HG02938 (cell line): ENCODE results near the gene TATDN2.
"Not testable (repeated sequence)": the region's sequence is repeated elsewhere in the genome, so short reads cannot be mapped to it uniquely, and the experiment has no call there.

Experiments used
- ATAC-seq: cut with Tn5 transposase; IDR thresholded peaks from one replicate; pipeline ENCODE4 v1.9.1; 2021; ENCODE audit warnings: mild to moderate bottlenecking, moderate library complexity; ENCODE audit not compliant: unreplicated experiment

Gene TATDN2

GRCh38 chr3:10235551-10235950 lies 12.7 kb upstream of the TATDN2 start:
- ATAC-seq: no peak

GRCh38 chr3:10238345-10239183 lies 9.7 kb upstream of the TATDN2 start:
- ATAC-seq: no peak

- no peak for ATAC-seq
These were observed 7.5 kb upstream of the TATDN2 start for GRCh38 chr3:10240799-10241198.

- no peak for ATAC-seq
These were observed 5.8 kb upstream of the TATDN2 start for GRCh38 chr3:10242182-10243065.

GRCh38 chr3:10244009-10244408 lies 4.2 kb upstream of the TATDN2 start:
- ATAC-seq: no peak

GRCh38 chr3:10245081-10245712 lies 3.1 kb upstream of the TATDN2 start:
- no peak for ATAC-seq

- no peak for ATAC-seq
These were observed 528 bp upstream of the TATDN2 start for GRCh38 chr3:10247679-10248183.

GRCh38 chr3:10248984-10249748 lies 907 bp downstream of the TATDN2 start:
- ATAC-seq: no peak

GRCh38 chr3:10249833-10250232 lies 1.6 kb downstream of the TATDN2 start:
- ATAC-seq: no peak

GRCh38 chr3:10251006-10251405 lies 2.7 kb downstream of the TATDN2 start:
- no peak for ATAC-seq

- ATAC-seq: no peak
These were observed 5.5 kb downstream of the TATDN2 start for GRCh38 chr3:10253731-10254130.

GRCh38 chr3:10255835-10256234 lies 7.6 kb downstream of the TATDN2 start:
- no peak for ATAC-seq

- ATAC-seq: no peak
These were observed 10.8 kb downstream of the TATDN2 start for GRCh38 chr3:10259036-10259435.

- no peak for ATAC-seq
These were observed 11.5 kb downstream of the TATDN2 start for GRCh38 chr3:10259798-10260197.

- ATAC-seq: no peak
These were observed 12.0 kb downstream of the TATDN2 start for GRCh38 chr3:10260211-10260701.

- ATAC-seq: no peak
These were observed 13.8 kb downstream of the TATDN2 start for GRCh38 chr3:10262027-10262426.

GRCh38 chr3:10263646-10264363 lies 15.5 kb downstream of the TATDN2 start:
- ATAC-seq: peak; percentile 82

GRCh38 chr3:10265833-10266232 lies 17.6 kb downstream of the TATDN2 start:
- no peak for ATAC-seq

- not testable (repeated sequence) for ATAC-seq
These were observed 18.7 kb downstream of the TATDN2 start for GRCh38 chr3:10266936-10267335.

- no peak for ATAC-seq
These were observed 19.9 kb downstream of the TATDN2 start for GRCh38 chr3:10268116-10268515.
